Urinary bladder (tissue), 4 donors: ENCODE measurements around the gene CDK18. TPM values are rescaled to one million over a fixed set of nuclear protein-coding genes. Genes with fewer than 3 reads are reported as not detected.

Experiments
- DNase-seq: peaks from one replicate; pipeline ENCODE4 v3.0.0-alpha.2; 2015; ENCODE audit errors: extremely low spot score
- H3K27ac ChIP-seq: one replicate; pipeline ENCODE4 v1.5.1; 2013; ENCODE audit warnings: low read depth, mild to moderate bottlenecking, moderate library complexity
- H3K36me3 ChIP-seq: one replicate; pipeline ENCODE4 v1.6.1; 2013; ENCODE audit warnings: mild to moderate bottlenecking, moderate library complexity; ENCODE audit not compliant: insufficient read depth
- H3K4me1 ChIP-seq: one replicate; pipeline ENCODE4 v1.6.1; 2013; ENCODE audit warnings: mild to moderate bottlenecking, moderate library complexity; ENCODE audit not compliant: insufficient read depth
- H3K4me3 ChIP-seq: one replicate; pipeline ENCODE4 v1.5.1; 2013; ENCODE audit warnings: low read depth, low read length
- WGBS: extraction: QIAGEN DNeasy Blood & Tissue Kit; methylation state at CpG from one replicate; pipeline ENCODE4 v1.1.7; 2013; 5-methylcytosine and 5-hydroxymethylcytosine counted together
- polyA plus RNA-seq: library from polyadenylated mRNA; stranded (reverse); fragments of 200-250 nt; gene quantifications from one replicate; pipeline ENCODE4 v1.2.3, GENCODE V29; 2013
- total RNA-seq: library from RNA; depleted of rRNA; stranded (reverse); fragments of >200 nt; gene quantifications from one replicate; pipeline ENCODE4 v1.2.3, GENCODE V29; 2014
- donor health status: healthy with polysubstance abuse.
- donor health status: healthy.

CDK18 gene
- total RNA-seq: 3.5 TPM
- 6.0 TPM for polyA plus RNA-seq

- DNase-seq: no peak
- WGBS: 5% methylated on average over 42 of the region's 42 CpGs
Observed at GRCh38 chr1:205504311-205505075, at the start of gene CDK18. CDK18 (plus strand) TSS chr1:205504669; CDS start chr1:205523168, 18,499 bp downstream.

GRCh38 chr1:205454903-205455335 lies 49.5 kb upstream of the CDK18 start:
- Histone ChIP-seq H3K36me3 (no peaks in the 10 kb centered on the region), H3K4me3 (no peak overlapping the region), H3K27ac (no peak overlapping the region), H3K4me1 (no peaks in the 10 kb centered on the region)
- no peak for DNase-seq
- 18% methylated on average over 6 of the region's 6 CpGs for WGBS

More at GRCh38 chr1:205504311-205505075, at the start of gene CDK18:
- Histone ChIP-seq H3K4me3 (peak within 1 kb of the TSS; percentile 46), H3K4me1 (no peaks in the 10 kb centered on the region), H3K27ac (no peak within 1 kb of the TSS), H3K36me3 (no peaks in the 10 kb centered on the region)

GRCh38 chr1:205455581-205456382 lies 48.7 kb upstream of the CDK18 start, which contains the start of gene BLACAT1:
BLACAT1 (minus strand) TSS chr1:205456045.
- H3K27ac ChIP-seq: no peak within 1 kb of the TSS
- H3K4me1 ChIP-seq: no peaks in the 10 kb centered on the region
- H3K4me3 ChIP-seq: peak within 1 kb of the TSS; percentile 19
- WGBS: 2% methylated on average over 53 of the region's 53 CpGs
- H3K36me3 ChIP-seq: no peaks in the 10 kb centered on the region
- no peak for DNase-seq

DNA sequence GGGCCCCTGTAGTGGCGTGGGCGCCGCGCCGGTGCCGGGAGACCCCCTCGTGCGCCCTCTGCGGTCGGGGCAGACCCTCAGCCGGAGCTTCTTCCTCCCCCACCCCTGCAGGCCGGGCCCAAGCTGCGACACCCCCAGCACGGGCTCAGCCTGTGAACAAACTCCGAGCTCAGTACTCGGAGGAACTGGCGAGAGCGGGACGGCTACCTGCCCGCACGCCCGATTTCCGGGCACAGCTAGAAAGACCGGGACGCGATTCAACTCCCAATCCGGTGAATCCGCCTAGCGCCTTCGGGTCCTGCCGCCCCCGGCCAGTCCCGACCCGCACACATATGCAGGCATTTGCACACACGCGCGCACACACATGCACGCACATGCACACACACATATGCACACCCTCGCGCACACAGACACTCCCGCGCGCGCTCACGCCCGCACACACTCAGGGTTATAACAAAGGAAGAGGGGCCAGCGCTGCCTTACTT lies 48.0 kb upstream of the CDK18 start:
- peak overlapping the region; percentile 19 for H3K4me3 ChIP-seq
- no peak for DNase-seq
- WGBS: under 1% methylated on average over 47 of the region's 47 CpGs
- H3K36me3 ChIP-seq: no peaks in the 10 kb centered on the region
- H3K27ac ChIP-seq: no peak overlapping the region
- H3K4me1 ChIP-seq: no peaks in the 10 kb centered on the region

GRCh38 chr1:205456868-205457745 lies 47.4 kb upstream of the CDK18 start:
- 1% methylated on average over 72 of the region's 74 CpGs for WGBS
- H3K4me3 ChIP-seq: peak overlapping the region; percentile 19
- H3K27ac ChIP-seq: no peak overlapping the region
- no peaks in the 10 kb centered on the region for H3K4me1 ChIP-seq
- DNase-seq: no peak
- no peaks in the 10 kb centered on the region for H3K36me3 ChIP-seq

DNA sequence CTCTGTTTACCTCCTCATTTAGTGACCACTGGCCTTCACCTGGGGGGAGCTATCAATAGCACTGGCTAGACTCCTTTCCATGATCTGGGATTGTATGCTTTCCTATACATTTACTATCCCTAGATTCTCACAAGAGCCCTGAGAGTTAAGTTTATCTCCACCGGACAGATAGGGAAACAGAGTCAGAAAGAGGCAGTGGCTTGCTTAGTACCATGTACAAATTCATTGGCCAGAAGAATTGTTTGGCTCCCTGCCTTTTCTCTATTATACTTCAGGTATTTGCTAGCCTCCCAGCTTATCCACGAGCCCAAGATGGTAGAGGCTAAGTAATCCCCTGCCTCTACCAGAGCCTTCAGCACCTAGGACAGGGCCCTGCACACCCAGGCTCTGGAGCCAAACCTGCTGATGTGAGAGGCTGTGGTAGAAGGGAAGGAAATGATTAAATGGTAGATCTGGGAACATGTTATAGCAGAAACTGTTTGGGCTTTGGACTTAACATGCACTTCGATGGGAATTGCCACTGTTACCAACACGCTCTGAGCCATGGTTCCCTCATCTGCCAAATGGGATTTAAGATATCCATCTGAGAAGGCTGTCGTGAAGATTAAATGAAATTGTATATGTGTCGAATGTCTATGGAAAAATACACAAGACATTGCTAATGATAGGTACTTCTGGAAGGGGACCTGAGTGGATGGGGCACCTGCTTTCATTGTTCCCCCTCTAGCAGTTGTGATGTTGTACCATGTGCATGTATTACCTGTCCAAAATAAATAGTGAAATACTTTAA lies 45.5 kb upstream of the CDK18 start:
- no peaks in the 10 kb centered on the region for H3K4me1 ChIP-seq
- no peak overlapping the region for H3K27ac ChIP-seq
- 57% methylated on average over 6 of the region's 6 CpGs for whole genome bisulfite sequencing
- DNase-seq: no peak
- no peak overlapping the region for H3K4me3 ChIP-seq
- H3K36me3 ChIP-seq: no peaks in the 10 kb centered on the region

DNA sequence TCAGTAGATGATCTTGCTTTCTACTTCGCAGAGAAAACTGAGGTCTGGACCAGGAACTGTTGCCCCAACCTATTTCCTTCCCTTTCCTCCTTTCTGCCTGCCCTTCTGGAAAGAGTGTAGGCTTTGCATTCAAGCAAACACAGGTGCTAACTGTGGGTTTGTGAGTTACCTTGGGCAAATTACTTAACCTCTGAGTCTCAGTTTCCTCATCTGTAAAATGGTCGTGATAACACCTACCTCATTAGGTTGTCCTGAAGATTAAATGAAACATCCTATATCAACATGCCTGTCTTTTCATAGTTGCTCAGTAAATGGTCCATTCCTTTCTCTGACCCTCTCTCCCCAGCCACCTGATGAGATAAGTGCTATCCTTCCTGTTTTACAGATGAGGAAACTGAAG lies 39.1 kb upstream of the CDK18 start:
- 90% methylated on average over 2 of the region's 2 CpGs for WGBS
- H3K27ac ChIP-seq: no peak overlapping the region
- no peaks in the 10 kb centered on the region for H3K36me3 ChIP-seq
- no peaks in the 10 kb centered on the region for H3K4me1 ChIP-seq
- no peak for DNase-seq
- H3K4me3 ChIP-seq: no peak overlapping the region

- no peak overlapping the region for H3K27ac ChIP-seq
- WGBS: 31% methylated on average over 7 of the region's 7 CpGs
- no peak for DNase-seq
- no peaks in the 10 kb centered on the region for H3K36me3 ChIP-seq
- H3K4me3 ChIP-seq: no peak overlapping the region
- H3K4me1 ChIP-seq: no peaks in the 10 kb centered on the region
Observed at GRCh38 chr1:205466595-205467220, 37.8 kb upstream of the CDK18 start.

DNA sequence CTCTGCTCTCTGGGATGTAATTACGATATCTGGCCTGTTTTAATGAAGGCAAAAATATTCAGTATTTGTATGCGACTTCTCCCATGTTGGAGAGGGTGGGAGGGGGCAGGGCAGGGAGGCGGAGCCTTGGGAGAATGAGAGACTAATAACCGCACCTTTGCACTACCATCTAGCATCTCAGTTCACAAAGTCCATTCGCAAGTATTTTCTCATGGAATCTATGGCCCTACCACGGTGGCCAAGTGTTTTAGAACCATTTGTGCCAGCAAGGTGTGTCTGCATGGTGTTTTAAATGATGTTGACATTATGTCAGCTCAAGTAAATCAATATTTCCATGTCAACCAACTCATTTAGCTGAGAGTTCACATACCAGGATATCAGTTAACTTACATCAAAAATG lies 34.3 kb upstream of the CDK18 start:
- DNase-seq: no peak
- Histone ChIP-seq H3K4me1 (no peaks in the 10 kb centered on the region), H3K27ac (no peak overlapping the region), H3K36me3 (no peaks in the 10 kb centered on the region), H3K4me3 (no peak overlapping the region)
- WGBS: 89% methylated on average over 6 of the region's 6 CpGs

DNA sequence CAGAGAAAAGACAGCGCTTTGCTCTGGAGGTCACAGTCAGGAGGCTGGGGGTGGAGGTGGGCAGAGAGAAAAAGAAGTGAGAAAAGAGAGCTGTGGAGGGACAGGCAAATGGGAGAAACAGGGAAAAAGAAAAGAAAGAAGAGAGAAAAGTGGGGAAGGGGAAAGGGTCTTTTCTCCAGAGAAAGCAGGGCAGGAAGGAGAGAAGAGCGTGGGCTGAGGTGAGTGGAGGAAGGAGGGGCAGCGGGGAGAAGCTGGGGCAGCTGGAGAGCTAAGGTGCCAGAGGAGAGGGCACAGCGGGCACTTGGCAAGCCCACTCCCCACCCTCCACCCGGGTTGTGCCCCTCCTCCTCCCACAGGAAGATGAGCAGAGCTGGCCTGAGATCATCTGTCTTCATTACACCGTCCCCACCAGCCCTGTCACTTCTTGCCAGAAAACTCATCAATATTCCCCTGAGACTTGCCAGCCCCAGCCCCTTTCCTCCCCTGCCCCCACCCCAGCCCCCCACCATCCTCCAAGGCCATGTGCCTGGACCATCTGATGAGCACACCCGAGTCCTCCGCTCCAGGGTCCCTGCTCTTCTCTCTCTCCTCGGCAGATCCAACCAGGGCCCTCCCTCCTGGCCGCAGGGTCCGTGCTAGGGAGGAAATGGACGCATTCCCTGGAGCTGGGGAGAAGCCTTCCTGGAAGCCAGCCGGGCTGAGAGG lies 31.6 kb upstream of the CDK18 start:
- no peak for DNase-seq
- Histone ChIP-seq H3K27ac (no peak overlapping the region), H3K4me1 (no peaks in the 10 kb centered on the region), H3K4me3 (no peak overlapping the region), H3K36me3 (no peaks in the 10 kb centered on the region)
- 21% methylated on average over 13 of the region's 13 CpGs for WGBS

DNA sequence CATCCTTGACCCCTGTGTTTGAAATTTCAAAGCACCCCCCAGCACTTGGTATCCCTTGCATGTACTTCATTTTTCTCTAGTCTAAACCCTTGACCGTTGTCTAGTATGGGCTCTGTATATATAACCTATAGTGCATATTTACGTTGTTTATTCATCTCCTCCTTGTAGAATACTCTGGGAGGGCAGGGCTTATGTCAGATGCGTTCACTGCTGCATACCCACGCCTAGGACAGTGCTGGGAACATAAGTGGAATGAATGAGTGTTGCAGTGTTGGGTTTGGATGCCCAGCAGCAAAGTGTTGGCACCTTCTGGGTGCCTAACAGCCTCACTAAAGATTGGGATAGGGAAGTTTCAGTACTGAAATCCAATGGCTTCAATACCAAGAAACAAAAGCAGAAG lies 31.0 kb upstream of the CDK18 start:
- 25% methylated on average over 4 of the region's 4 CpGs for WGBS
- H3K36me3 ChIP-seq: no peaks in the 10 kb centered on the region
- H3K4me1 ChIP-seq: no peaks in the 10 kb centered on the region
- H3K27ac ChIP-seq: no peak overlapping the region
- H3K4me3 ChIP-seq: no peak overlapping the region
- DNase-seq: no peak

- DNase-seq: no peak
- Histone ChIP-seq H3K4me1 (no peaks in the 10 kb centered on the region), H3K4me3 (no peak overlapping the region), H3K36me3 (no peaks in the 10 kb centered on the region), H3K27ac (no peak overlapping the region)
- 90% methylated on average over 7 of the region's 7 CpGs for WGBS
Observed at GRCh38 chr1:205473966-205474365, 30.5 kb upstream of the CDK18 start.
